Adrenal gland (tissue), 5 donors: Measurements from ENCODE around the gene VASH1.

Experiments used
- POLR2A ChIP-seq, 2 donors: fragments of 450-650 bp; IDR thresholded peaks; one replicate each; pipeline ENCODE4 v1.6.1; 2017; ENCODE audit warnings: antibody characterized with exemption in 2 of 2, mild to moderate bottlenecking in 2 of 2, moderate library complexity in 1 of 2
- TF ChIP-seq, protein P1 (sequence below), 6 experiments: fragments of 450-650 bp in 4 of 6; fragments of 200-600 bp in 2 of 6; sonication (generic) in 1 of 6; IDR thresholded peaks; 1 replicate in 5 of 6; 2 replicates in 1 of 6; pipeline versions ENCODE4 v1.5.1 to v1.8.0; 2016 to 2021; ENCODE audit warnings: antibody characterized with exemption in 6 of 6, mild to moderate bottlenecking in 2 of 6, moderate library complexity in 1 of 6
- donor health status: DM: no; HTN: no; CAD: no.

DNA sequence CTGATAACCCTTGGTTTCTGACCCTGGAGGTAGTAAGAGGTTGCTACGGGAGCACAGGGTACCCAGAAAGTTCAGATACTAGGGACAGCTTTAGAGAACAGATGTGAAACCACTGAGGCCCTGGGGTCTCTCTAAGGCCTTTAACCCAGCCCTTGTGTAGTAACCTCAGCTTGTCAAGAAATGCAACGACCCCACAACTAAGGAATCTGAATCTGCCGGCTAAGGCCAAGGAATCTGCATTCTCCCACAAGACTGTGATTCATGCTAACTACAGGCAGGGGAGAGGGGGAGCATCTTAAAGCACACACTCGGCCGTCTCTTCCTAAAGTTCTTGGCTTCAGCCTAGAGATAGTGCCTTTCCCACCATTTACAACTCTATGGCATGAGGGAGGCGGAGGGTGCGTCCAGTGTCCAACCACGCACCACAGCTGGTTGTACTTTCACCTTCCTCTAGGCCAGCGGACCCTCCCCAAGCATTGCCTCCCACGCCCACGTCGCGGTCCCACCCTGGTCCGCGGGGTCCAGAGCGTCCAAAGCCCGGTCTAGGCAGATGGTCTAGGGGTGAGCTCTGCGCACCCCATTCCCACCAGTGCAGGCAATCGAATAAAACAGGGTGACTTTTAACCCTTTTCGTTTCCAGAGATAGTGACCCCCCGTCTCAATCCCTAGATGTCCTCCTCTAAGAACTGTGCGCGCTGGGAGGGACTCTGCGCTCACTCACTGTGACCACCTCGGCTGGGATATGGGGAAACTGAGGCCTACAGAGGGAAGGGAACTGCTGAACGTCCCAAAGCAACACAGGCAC, 735 bp upstream of the VASH1 start:
- no peak for TF ChIP-seq POLR2A (IDR thresholded peaks at IDR 0.05)
- TF ChIP-seq, protein P1, sequence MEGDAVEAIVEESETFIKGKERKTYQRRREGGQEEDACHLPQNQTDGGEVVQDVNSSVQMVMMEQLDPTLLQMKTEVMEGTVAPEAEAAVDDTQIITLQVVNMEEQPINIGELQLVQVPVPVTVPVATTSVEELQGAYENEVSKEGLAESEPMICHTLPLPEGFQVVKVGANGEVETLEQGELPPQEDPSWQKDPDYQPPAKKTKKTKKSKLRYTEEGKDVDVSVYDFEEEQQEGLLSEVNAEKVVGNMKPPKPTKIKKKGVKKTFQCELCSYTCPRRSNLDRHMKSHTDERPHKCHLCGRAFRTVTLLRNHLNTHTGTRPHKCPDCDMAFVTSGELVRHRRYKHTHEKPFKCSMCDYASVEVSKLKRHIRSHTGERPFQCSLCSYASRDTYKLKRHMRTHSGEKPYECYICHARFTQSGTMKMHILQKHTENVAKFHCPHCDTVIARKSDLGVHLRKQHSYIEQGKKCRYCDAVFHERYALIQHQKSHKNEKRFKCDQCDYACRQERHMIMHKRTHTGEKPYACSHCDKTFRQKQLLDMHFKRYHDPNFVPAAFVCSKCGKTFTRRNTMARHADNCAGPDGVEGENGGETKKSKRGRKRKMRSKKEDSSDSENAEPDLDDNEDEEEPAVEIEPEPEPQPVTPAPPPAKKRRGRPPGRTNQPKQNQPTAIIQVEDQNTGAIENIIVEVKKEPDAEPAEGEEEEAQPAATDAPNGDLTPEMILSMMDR (IDR thresholded peaks at IDR 0.05): no peak
